ENCODE measurements around the gene CTNNA1. TPM values are rescaled to one million over a fixed set of nuclear protein-coding genes. Genes with fewer than 3 reads are reported as not detected.

Gene CTNNA1
- total and polyA plus RNA-seq, 2 of the 8 experiments (the other 6 are each of a cell fraction or from before 2014, with no cell fraction given), result 115 to 349 TPM

GRCh38 chr5:138853132-138853531, 99.9 kb downstream of the CTNNA1 start:
- no peak overlapping the region for H3K56ac ChIP-seq (replicated peaks; ENCODE audit: insufficient read length, low read depth, low read length)
- no peak overlapping the region for H3K4ac ChIP-seq (replicated peaks; ENCODE audit: insufficient read length, low read depth, low read length)
- H3K23me2 ChIP-seq (ENCODE audit: low read depth, low read length), result no peaks in the 10 kb centered on the region
- H3K4me1 ChIP-seq (replicated peaks in 1 of 4; ENCODE audit: control insufficient read depth in 3 of 4, insufficient read depth in 4 of 4, low read length in 3 of 4), result peaks cover 0 to 4% (median 0%) of the 10 kb centered on the region in 4 experiments; a peak in 2 of 7 replicates
- no peak overlapping the region for H3K23ac ChIP-seq (ENCODE audit: insufficient read length)
- no peak overlapping the region for H2BK15ac ChIP-seq (ENCODE audit: low read length)
- ChIA-PET POLR2A (ENCODE audit: partially characterized antibody) (no interaction called here), CTCF (ENCODE audit: partially characterized antibody) (interaction anchor here (1.5 kb wide), 1 partner anchor 11 kb away, joined by 4 read pairs; no protein-coding TSS in a partner anchor)
- H2BK5ac ChIP-seq (ENCODE audit: low read depth, low read length), result no peak overlapping the region
- no peak overlapping the region for H2BK20ac ChIP-seq (ENCODE audit: low read length)
- H3K9me3 ChIP-seq (ENCODE audit: insufficient read depth in 2 of 2, low read depth in 1 of 2, low read length in 1 of 2), result no peaks in the 10 kb centered on the region
- H2BK120ac ChIP-seq (replicated peaks; ENCODE audit: low read depth, low read length), result no peak overlapping the region
- no peak for FAIRE-seq
- no peak overlapping the region for H3K9ac ChIP-seq (replicated peaks in 1 of 4; ENCODE audit: extremely low read depth in 1 of 4, low read depth in 3 of 4, low read length in 3 of 4)
- no peak overlapping the region for H4K91ac ChIP-seq (replicated peaks; ENCODE audit: insufficient read length, low read length)
- no peak overlapping the region for H3K4me3 ChIP-seq (ENCODE audit: extremely low read depth in 1 of 4, insufficient read depth in 2 of 4, low read depth in 3 of 4, low read length in 4 of 4)
- no peak overlapping the region for H2BK12ac ChIP-seq (ENCODE audit: low read depth, low read length)
- no peak for DNase-seq (ENCODE audit: low read depth in 1 of 2, low spot score in 2 of 2)
- H2AK5ac ChIP-seq (ENCODE audit: low read depth, low read length), result no peak overlapping the region
- H2AFZ ChIP-seq (ENCODE audit: low read length), result no peak overlapping the region
- no peak overlapping the region for H4K8ac ChIP-seq (ENCODE audit: extremely low read depth, insufficient read depth, low read length)
- H4K5ac ChIP-seq (ENCODE audit: insufficient read length, low read depth, low read length), result no peak overlapping the region
- H4K20me1 ChIP-seq (replicated peaks in 1 of 2; ENCODE audit: control insufficient read depth in 1 of 2, insufficient read depth in 2 of 2, low read length in 2 of 2), result peaks cover 0 to 9% of the 10 kb centered on the region in 2 experiments
- H3K18ac ChIP-seq (ENCODE audit: extremely low read depth, low read length), result no peak overlapping the region
- H3K79me1 ChIP-seq (ENCODE audit: low read depth, low read length), result peaks cover 2% of the 10 kb centered on the region
- no peaks in the 10 kb centered on the region for H3K36me3 ChIP-seq (ENCODE audit: control insufficient read depth in 2 of 4, insufficient read depth in 4 of 4, low read length in 3 of 4)
- H3K4me2 ChIP-seq (ENCODE audit: insufficient read depth in 1 of 2, low read depth in 2 of 2, low read length in 2 of 2), result no peak overlapping the region
- H3K14ac ChIP-seq (ENCODE audit: insufficient read length), result no peak overlapping the region
- peaks cover 0 to 79% of the 10 kb centered on the region in 2 experiments; a peak in 3 of 4 replicates for H3K79me2 ChIP-seq (ENCODE audit: control insufficient read depth in 1 of 2, insufficient read depth in 2 of 2, low read length in 2 of 2)
- no peaks in the 10 kb centered on the region for H3K27me3 ChIP-seq (replicated peaks in 1 of 4; ENCODE audit: control insufficient read depth in 3 of 4, extremely low read depth in 1 of 4, insufficient read depth in 3 of 4, low read length in 3 of 4)
- 84% methylated on average over 9 of the region's 9 CpGs; no CpG with 5 or more reads in 1 of the 2 experiments for WGBS, 2 experiments (ENCODE audit: extremely low coverage in 1 of 2, insufficient coverage in 1 of 2, insufficient read length in 1 of 2, insufficient replicate concordance in 2 of 2, low coverage in 1 of 2, low lambda C conversion rate in 2 of 2, missing lambda C conversion rate in 1 of 2)
- no peak overlapping the region for H3K27ac ChIP-seq (ENCODE audit: low read depth, low read length)
- TF ChIP-seq TBP (IDR thresholded peaks at IDR 0.05; ENCODE audit: low read depth, low read length) (no peak), BACH1 (IDR thresholded peaks at IDR 0.05; ENCODE audit: low read length) (no peak), RFX5 (IDR thresholded peaks at IDR 0.05; ENCODE audit: borderline replicate concordance, low read depth, low read length) (no peak), CBX5 (IDR thresholded peaks at IDR 0.05; ENCODE audit: low read depth, low read length) (no peak), SUZ12 (IDR thresholded peaks at IDR 0.05; ENCODE audit: low read length) (no peak), CREB1 (IDR thresholded peaks at IDR 0.05) (no peak), NANOG (IDR thresholded peaks at IDR 0.05; ENCODE audit: insufficient read depth, low read depth, low read length, poor library complexity, severe bottlenecking) (no peak), CHD1 (IDR thresholded peaks at IDR 0.05; ENCODE audit: low read depth, low read length) (no peak), MAFK (IDR thresholded peaks at IDR 0.05; ENCODE audit: low read depth, low read length) (no peak), ZNF274 (IDR thresholded peaks at IDR 0.05; ENCODE audit: borderline replicate concordance, extremely low read depth, low read length) (no peak), TEAD4 (IDR thresholded peaks at IDR 0.05; ENCODE audit: low read depth, low read length) (no peak), CBX8 (IDR thresholded peaks at IDR 0.05; ENCODE audit: borderline replicate concordance, low read depth, low read length) (no peak), POLR2A (IDR thresholded peaks at IDR 0.05; ENCODE audit: control extremely low read depth in 1 of 2, low read depth in 2 of 2, low read length in 2 of 2) (no peak), HDAC6 (IDR thresholded peaks at IDR 0.05; ENCODE audit: low read depth, low read length) (no peak)
